Neuronal stem cell (in vitro differentiated cells): ENCODE measurements around the gene TMEM191C.
"Not testable (repeated sequence)": the region's sequence is repeated elsewhere in the genome, so short reads cannot be mapped to it uniquely, and the experiment has no call there.

Experiments used
- DNase-seq: peaks from one replicate; pipeline ENCODE4 v3.0.0-alpha.2; 2013; ENCODE audit warnings: low spot score
- H2AFZ ChIP-seq: one replicate; pipeline ENCODE4 v1.6.1; 2013; ENCODE audit warnings: mild to moderate bottlenecking, low read length, inconsistent platforms
- H2AK5ac ChIP-seq: 2 replicates; pipeline ENCODE4 v1.6.1; 2013; ENCODE audit warnings: low read depth, mild to moderate bottlenecking, inconsistent platforms, low read length, moderate library complexity, mixed read lengths
- H2BK120ac ChIP-seq: 2 replicates; pipeline ENCODE4 v1.6.1; 2013; ENCODE audit warnings: low read depth, mild to moderate bottlenecking, inconsistent platforms, low read length, moderate library complexity, mixed read lengths
- H2BK12ac ChIP-seq: one replicate; pipeline ENCODE4 v1.6.1; 2013; ENCODE audit warnings: low read length, inconsistent platforms
- H2BK15ac ChIP-seq: 2 replicates; pipeline ENCODE4 v1.6.1; 2013; ENCODE audit warnings: mild to moderate bottlenecking, low read length, inconsistent platforms, mixed read lengths
- H2BK5ac ChIP-seq: one replicate; pipeline ENCODE4 v1.6.1; 2013; ENCODE audit warnings: inconsistent platforms, mild to moderate bottlenecking, low read length, moderate library complexity
- H3K14ac ChIP-seq: one replicate; pipeline ENCODE4 v1.6.1; 2013; ENCODE audit warnings: low read length, inconsistent platforms
- H3K18ac ChIP-seq: 2 replicates; pipeline ENCODE4 v1.6.1; 2013; ENCODE audit warnings: low read length, inconsistent platforms
- H3K23ac ChIP-seq: 2 replicates; pipeline ENCODE4 v1.6.1; 2013; ENCODE audit warnings: low read depth, mild to moderate bottlenecking, mixed read lengths, low read length, inconsistent platforms; ENCODE audit not compliant: poor library complexity
- H3K27ac ChIP-seq: replicated peaks from 3 replicates; pipeline ENCODE4 v1.5.1; 2013; ENCODE audit warnings: low read length, inconsistent platforms
- H3K27me3 ChIP-seq, 3 experiments: 2 replicates each; pipeline ENCODE4 v1.6.1; 2013; ENCODE audit warnings: low read length in 3 of 3, mild to moderate bottlenecking in 2 of 3, inconsistent platforms in 1 of 3, low read depth in 1 of 3, mixed read lengths in 1 of 3, moderate library complexity in 1 of 3; ENCODE audit not compliant: control insufficient read depth in 3 of 3, insufficient read depth in 3 of 3
- H3K36me3 ChIP-seq, 2 donors: replicated peaks in 1 of 2; 2 replicates each; pipeline ENCODE4 v1.6.1; 2013; ENCODE audit warnings: low read length in 2 of 2; ENCODE audit not compliant: control insufficient read depth in 2 of 2, insufficient read depth in 2 of 2
- H3K4ac ChIP-seq: 2 replicates; pipeline ENCODE4 v1.6.1; 2013; ENCODE audit warnings: inconsistent platforms, mild to moderate bottlenecking, low read length, moderate library complexity
- H3K4me1 ChIP-seq, 2 donors: 1 replicate in 1 of 2; 2 replicates in 1 of 2; pipeline ENCODE4 v1.6.1; 2013; ENCODE audit warnings: low read length in 2 of 2, low read depth in 1 of 2; ENCODE audit not compliant: control insufficient read depth in 2 of 2, insufficient read depth in 1 of 2
- H3K4me2 ChIP-seq: one replicate; pipeline ENCODE4 v1.6.1; 2013; ENCODE audit warnings: mild to moderate bottlenecking, low read length, inconsistent platforms; ENCODE audit not compliant: insufficient read depth, poor library complexity, severe bottlenecking
- H3K4me3 ChIP-seq, 2 donors: 2 replicates each; pipeline ENCODE4 v1.5.1; 2013; ENCODE audit warnings: low read length in 2 of 2, mild to moderate bottlenecking in 2 of 2, inconsistent platforms in 1 of 2, moderate library complexity in 1 of 2
- H3K79me1 ChIP-seq: one replicate; pipeline ENCODE4 v1.6.1; 2013; ENCODE audit warnings: low read depth, mild to moderate bottlenecking, inconsistent platforms, low read length, moderate library complexity
- H3K9ac ChIP-seq: one replicate; pipeline ENCODE4 v1.6.1; 2013; ENCODE audit warnings: mild to moderate bottlenecking, low read depth, low read length, inconsistent platforms; ENCODE audit not compliant: poor library complexity
- H3K9me3 ChIP-seq, 2 donors: replicated peaks in 1 of 2; 2 replicates each; pipeline versions ENCODE3 to v1.6.1; 2013; ENCODE audit warnings: low read length in 2 of 2, mild to moderate bottlenecking in 2 of 2, inconsistent platforms in 1 of 2, low read depth in 1 of 2, mixed read lengths in 1 of 2, moderate library complexity in 1 of 2; ENCODE audit not compliant: control insufficient read depth in 2 of 2, insufficient read depth in 1 of 2
- H4K8ac ChIP-seq: one replicate; pipeline ENCODE4 v1.6.1; 2013; ENCODE audit warnings: low read depth, mild to moderate bottlenecking, inconsistent platforms, low read length, moderate library complexity
- H4K91ac ChIP-seq: one replicate; pipeline ENCODE4 v1.6.1; 2013; ENCODE audit warnings: low read length, low read depth, mild to moderate bottlenecking, inconsistent platforms; ENCODE audit not compliant: poor library complexity
- WGBS, 2 donors: extraction: QIAGEN DNeasy Blood & Tissue Kit; methylation state at CpG; one replicate each; pipeline ENCODE4 v1.1.7; 2013; ENCODE audit warnings: missing lambda C conversion rate in 2 of 2, mixed read lengths in 1 of 2; ENCODE audit not compliant: insufficient read length in 2 of 2, insufficient replicate concordance in 1 of 2; ENCODE audit errors: extremely low coverage in 2 of 2; 5-methylcytosine and 5-hydroxymethylcytosine counted together

TMEM191C gene

DNA sequence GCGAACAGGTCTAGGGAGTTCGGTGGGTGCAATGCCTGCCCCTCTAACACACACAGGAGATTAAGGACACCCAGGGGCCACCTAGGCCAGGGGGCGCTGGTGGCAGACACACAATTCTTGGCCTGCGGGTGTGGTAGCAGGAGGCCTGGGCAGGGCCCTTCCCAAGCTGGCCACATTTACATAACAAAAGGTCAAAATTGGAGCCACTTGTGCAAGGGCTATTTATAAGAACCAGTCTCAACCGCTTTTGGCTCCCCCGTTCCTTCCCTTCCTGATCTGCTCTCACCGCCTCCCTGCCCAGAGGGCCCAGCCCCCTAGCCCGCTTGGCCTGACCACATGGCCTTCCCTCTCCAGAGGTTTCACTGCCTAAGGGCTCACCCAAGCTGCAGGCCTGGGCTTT, 25.1 kb downstream of the TMEM191C start:
- no CpG with 5 or more reads among the region's 8 CpGs for WGBS, 2 donors

DNA sequence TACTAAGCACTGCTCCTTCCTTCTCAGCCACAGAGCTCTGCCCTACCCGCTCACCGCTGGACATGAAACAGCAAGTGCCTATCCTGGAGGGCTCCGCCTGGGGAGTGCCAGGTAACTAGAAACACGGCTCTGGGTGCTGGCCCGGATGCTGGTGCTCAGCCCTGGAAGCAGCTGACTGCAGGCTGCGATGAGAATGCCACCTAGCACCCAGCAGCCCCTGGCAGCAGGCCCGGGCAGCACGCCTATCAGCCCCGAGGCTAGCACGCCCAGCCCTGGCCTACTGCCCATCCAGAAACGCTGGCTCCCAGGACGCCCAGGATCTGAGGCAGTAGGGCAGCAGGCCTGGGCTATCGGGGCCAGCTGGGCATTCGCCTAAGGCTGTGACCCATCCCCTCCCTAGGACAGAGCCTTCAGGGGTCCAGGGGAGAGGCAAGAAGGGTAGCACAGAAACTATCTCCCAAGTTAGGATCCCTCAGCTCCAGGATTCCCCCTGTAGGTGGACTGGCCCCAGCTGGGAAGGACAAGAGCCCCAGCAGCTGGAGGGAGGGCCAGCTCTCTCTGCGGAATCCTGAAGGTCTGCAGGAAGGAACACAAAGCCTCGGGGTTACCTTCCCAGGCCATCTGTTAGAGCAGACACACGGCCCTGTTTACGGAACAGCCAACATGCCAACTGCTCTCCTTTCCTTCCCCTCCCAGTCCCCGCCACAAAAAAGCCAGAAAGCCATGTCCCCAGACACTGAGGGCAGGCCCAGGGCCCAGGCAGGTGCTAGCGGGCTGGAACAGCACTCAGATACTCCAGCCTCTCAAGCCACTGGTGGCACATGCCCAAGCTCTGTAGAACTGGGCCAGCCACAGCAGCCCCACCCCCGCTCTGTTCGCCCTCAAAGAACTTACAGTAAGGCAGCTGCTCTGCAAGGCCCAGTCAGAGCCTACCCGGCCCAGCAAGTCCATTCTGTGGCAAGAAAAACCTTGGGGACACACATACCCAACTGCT, 26.9 kb downstream of the TMEM191C start:
- H2BK5ac ChIP-seq, H3K4me1 ChIP-seq, H3K9ac ChIP-seq, H3K79me1 ChIP-seq, H3K14ac ChIP-seq, H4K91ac ChIP-seq, H4K8ac ChIP-seq, H2AK5ac ChIP-seq, DNase-seq, H3K18ac ChIP-seq, H2BK12ac ChIP-seq, H3K27me3 ChIP-seq, H2BK15ac ChIP-seq, H3K9me3 ChIP-seq, H2BK120ac ChIP-seq, H2AFZ ChIP-seq, H3K36me3 ChIP-seq, H3K4me3 ChIP-seq, H3K4me2 ChIP-seq, H3K4ac ChIP-seq, H3K23ac ChIP-seq, H3K27ac ChIP-seq: not testable (repeated sequence)
- no CpG with 5 or more reads among the region's 23 CpGs for WGBS, 2 donors

More for the DNA sequence above, 25.1 kb downstream of the TMEM191C start:
- H3K36me3 ChIP-seq, H2AFZ ChIP-seq, H4K8ac ChIP-seq, H3K9ac ChIP-seq, H3K79me1 ChIP-seq, H2BK120ac ChIP-seq, H3K27ac ChIP-seq, H2BK5ac ChIP-seq, H3K4me1 ChIP-seq, H2BK12ac ChIP-seq, H3K9me3 ChIP-seq, H3K27me3 ChIP-seq, H3K18ac ChIP-seq, H2AK5ac ChIP-seq, H3K23ac ChIP-seq, DNase-seq, H3K14ac ChIP-seq, H3K4me2 ChIP-seq, H2BK15ac ChIP-seq, H3K4me3 ChIP-seq, H4K91ac ChIP-seq, H3K4ac ChIP-seq: not testable (repeated sequence)

- not testable (repeated sequence) for H3K18ac ChIP-seq, H3K27ac ChIP-seq, H4K91ac ChIP-seq, H2BK5ac ChIP-seq, H2BK120ac ChIP-seq, DNase-seq, H3K27me3 ChIP-seq, H2AFZ ChIP-seq, H3K4me1 ChIP-seq, H3K9ac ChIP-seq, H4K8ac ChIP-seq, H3K36me3 ChIP-seq, H3K4ac ChIP-seq, H3K23ac ChIP-seq, H2AK5ac ChIP-seq, H2BK12ac ChIP-seq, H3K9me3 ChIP-seq, H3K4me2 ChIP-seq, H3K4me3 ChIP-seq, H3K14ac ChIP-seq, H2BK15ac ChIP-seq, H3K79me1 ChIP-seq
- WGBS, 2 donors: no CpG with 5 or more reads among the region's 4 CpGs
These were observed 30.8 kb downstream of the TMEM191C start for GRCh38 chr22:21497984-21498383.

- H3K14ac ChIP-seq, H3K36me3 ChIP-seq, H2BK15ac ChIP-seq, H3K9ac ChIP-seq, H3K18ac ChIP-seq, H3K4me2 ChIP-seq, H2BK120ac ChIP-seq, H2AK5ac ChIP-seq, H3K27ac ChIP-seq, H2BK5ac ChIP-seq, H4K91ac ChIP-seq, H3K79me1 ChIP-seq, H2AFZ ChIP-seq, H2BK12ac ChIP-seq, DNase-seq, H3K23ac ChIP-seq, H3K9me3 ChIP-seq, H3K4me3 ChIP-seq, H3K27me3 ChIP-seq, H3K4me1 ChIP-seq, H4K8ac ChIP-seq, H3K4ac ChIP-seq: not testable (repeated sequence)
- WGBS, 2 donors: no CpG with 5 or more reads among the region's 7 CpGs
These were observed 31.3 kb downstream of the TMEM191C start for GRCh38 chr22:21498489-21498888.
